ENCODE data around the gene NOL4L.

DNA sequence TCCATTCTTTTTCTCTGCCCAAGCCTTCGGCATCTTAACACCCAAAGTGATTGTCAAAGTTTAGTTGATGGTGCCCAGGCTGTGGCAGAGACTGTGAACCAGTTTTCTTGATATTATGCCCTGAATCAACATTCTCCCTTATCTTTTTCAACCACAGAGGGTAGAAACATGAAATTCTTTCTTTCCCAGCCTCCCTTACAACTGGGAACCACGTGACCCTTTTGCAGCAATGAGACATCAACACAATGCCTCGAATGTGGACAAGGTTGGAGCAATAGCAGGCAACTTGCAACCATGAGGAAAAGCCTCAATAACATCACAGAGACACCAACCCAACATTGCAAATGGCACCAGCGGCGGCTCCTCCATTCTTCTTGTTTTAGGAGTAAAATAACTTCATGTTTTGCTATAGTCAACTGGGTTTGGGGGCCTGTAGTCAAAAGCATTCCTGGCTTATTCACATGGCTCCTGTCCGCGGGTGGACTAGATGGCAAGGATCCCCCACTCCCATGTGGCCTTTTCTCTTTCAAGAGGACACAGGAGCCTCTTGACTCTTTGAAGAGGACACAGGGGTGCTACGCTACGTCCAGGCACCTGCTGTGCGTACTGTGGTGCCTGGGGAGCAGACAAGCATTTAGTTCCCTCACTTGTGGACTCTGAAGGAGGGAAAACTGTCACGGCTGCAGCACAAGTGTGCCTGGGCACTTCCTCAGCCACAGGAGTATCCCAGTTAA is 90.5 kb downstream of the NOL4L start:
- TF ChIP-seq, protein P1, sequence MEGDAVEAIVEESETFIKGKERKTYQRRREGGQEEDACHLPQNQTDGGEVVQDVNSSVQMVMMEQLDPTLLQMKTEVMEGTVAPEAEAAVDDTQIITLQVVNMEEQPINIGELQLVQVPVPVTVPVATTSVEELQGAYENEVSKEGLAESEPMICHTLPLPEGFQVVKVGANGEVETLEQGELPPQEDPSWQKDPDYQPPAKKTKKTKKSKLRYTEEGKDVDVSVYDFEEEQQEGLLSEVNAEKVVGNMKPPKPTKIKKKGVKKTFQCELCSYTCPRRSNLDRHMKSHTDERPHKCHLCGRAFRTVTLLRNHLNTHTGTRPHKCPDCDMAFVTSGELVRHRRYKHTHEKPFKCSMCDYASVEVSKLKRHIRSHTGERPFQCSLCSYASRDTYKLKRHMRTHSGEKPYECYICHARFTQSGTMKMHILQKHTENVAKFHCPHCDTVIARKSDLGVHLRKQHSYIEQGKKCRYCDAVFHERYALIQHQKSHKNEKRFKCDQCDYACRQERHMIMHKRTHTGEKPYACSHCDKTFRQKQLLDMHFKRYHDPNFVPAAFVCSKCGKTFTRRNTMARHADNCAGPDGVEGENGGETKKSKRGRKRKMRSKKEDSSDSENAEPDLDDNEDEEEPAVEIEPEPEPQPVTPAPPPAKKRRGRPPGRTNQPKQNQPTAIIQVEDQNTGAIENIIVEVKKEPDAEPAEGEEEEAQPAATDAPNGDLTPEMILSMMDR (IDR thresholded peaks at IDR 0.05) = no peak
- no peak for TF ChIP-seq EP300 (IDR thresholded peaks at IDR 0.05)
- no peak for TF ChIP-seq POLR2A (IDR thresholded peaks at IDR 0.05; ENCODE audit: low read depth)
